Skin epidermis (tissue), 12 donors: Measurements from ENCODE around the gene CTCFL.
"Not testable (repeated sequence)": the region's sequence is repeated elsewhere in the genome, so short reads cannot be mapped to it uniquely, and the experiment has no call there.

Source experiments
- H3K27ac ChIP-seq, 21 experiments: fragments of 200-600 bp; sonication (generic) in 11 of 21; one replicate each; pipeline ENCODE4 v1.5.0; 2020; ENCODE audit warnings: mild to moderate bottlenecking in 3 of 21, inconsistent platforms in 2 of 21, moderate library complexity in 2 of 21
- H3K4me3 ChIP-seq, 7 experiments: fragments of 200-600 bp; sonication (generic) in 2 of 7; one replicate each; pipeline ENCODE4 v1.5.0; 2020; ENCODE audit warnings: inconsistent platforms in 2 of 7, mild to moderate bottlenecking in 2 of 7, moderate library complexity in 1 of 7

Gene CTCFL

GRCh38 chr20:57488277-57488676 lies 36.7 kb downstream of the CTCFL start:
- H3K4me3 ChIP-seq, H3K27ac ChIP-seq: not testable (repeated sequence)

GRCh38 chr20:57485770-57486169 lies 39.2 kb downstream of the CTCFL start:
- Histone ChIP-seq H3K4me3 (no peak overlapping the region), H3K27ac (no peak overlapping the region)

GRCh38 chr20:57484772-57485171 lies 40.2 kb downstream of the CTCFL start:
- no peak overlapping the region for H3K27ac ChIP-seq
- H3K4me3 ChIP-seq, result no peak overlapping the region

GRCh38 chr20:57483287-57484050 lies 41.5 kb downstream of the CTCFL start:
- H3K27ac ChIP-seq, result no peak overlapping the region
- H3K4me3 ChIP-seq, result no peak overlapping the region

- Histone ChIP-seq H3K27ac (no peak overlapping the region), H3K4me3 (no peak overlapping the region)
These were observed 42.1 kb downstream of the CTCFL start for GRCh38 chr20:57482796-57483195.

GRCh38 chr20:57482148-57482547 lies 42.8 kb downstream of the CTCFL start:
- no peak overlapping the region for H3K27ac ChIP-seq
- H3K4me3 ChIP-seq, result no peak overlapping the region

- no peak overlapping the region for H3K4me3 ChIP-seq
- no peak overlapping the region for H3K27ac ChIP-seq
These were observed 43.6 kb downstream of the CTCFL start for GRCh38 chr20:57481281-57481711.

- H3K27ac ChIP-seq, result no peak overlapping the region
- no peak overlapping the region for H3K4me3 ChIP-seq
These were observed 44.3 kb downstream of the CTCFL start for GRCh38 chr20:57480444-57481160.

GRCh38 chr20:57479196-57479595 lies 45.7 kb downstream of the CTCFL start:
- no peak overlapping the region for H3K27ac ChIP-seq

GRCh38 chr20:57478176-57478575 lies 46.8 kb downstream of the CTCFL start:
- Histone ChIP-seq H3K27ac (no peak overlapping the region), H3K4me3 (no peak overlapping the region)

More at GRCh38 chr20:57479196-57479595, 45.7 kb downstream of the CTCFL start:
- no peak overlapping the region for H3K4me3 ChIP-seq

GRCh38 chr20:57476641-57477461 lies 48.1 kb downstream of the CTCFL start:
- Histone ChIP-seq H3K4me3 (no peak overlapping the region), H3K27ac (no peak overlapping the region)

GRCh38 chr20:57476084-57476526 lies 48.8 kb downstream of the CTCFL start:
- Histone ChIP-seq H3K27ac (no peak overlapping the region), H3K4me3 (no peak overlapping the region)

- no peak overlapping the region for H3K27ac ChIP-seq
- H3K4me3 ChIP-seq, result no peak overlapping the region
These were observed 49.4 kb downstream of the CTCFL start for GRCh38 chr20:57475388-57476083.

GRCh38 chr20:57474816-57475215 lies 50.1 kb downstream of the CTCFL start:
- Histone ChIP-seq H3K27ac (no peak overlapping the region), H3K4me3 (no peak overlapping the region)

GRCh38 chr20:57474205-57474604 lies 50.7 kb downstream of the CTCFL start:
- Histone ChIP-seq H3K4me3 (no peak overlapping the region), H3K27ac (no peak overlapping the region)

- H3K27ac ChIP-seq, result no peak overlapping the region
- H3K4me3 ChIP-seq, result no peak overlapping the region
These were observed 51.5 kb downstream of the CTCFL start for GRCh38 chr20:57473246-57474048.

- H3K27ac ChIP-seq, H3K4me3 ChIP-seq: not testable (repeated sequence)
These were observed 52.5 kb downstream of the CTCFL start for GRCh38 chr20:57472474-57472873.

GRCh38 chr20:57471496-57472372 lies 53.2 kb downstream of the CTCFL start:
- Histone ChIP-seq H3K27ac (no peak overlapping the region), H3K4me3 (no peak overlapping the region)
